Measurements from ENCODE around the gene OR7C1.

GRCh38 chr19:14814982-14815652, 19.9 kb downstream of the OR7C1 start:
- no peak for TF ChIP-seq GATA3 (IDR thresholded peaks at IDR 0.05; ENCODE audit: low read depth, low read length)
- no peak for TF ChIP-seq GATA2 (IDR thresholded peaks at IDR 0.05; ENCODE audit: low read depth, low read length)
